ENCODE measurements around the gene SP5. TPM values are rescaled to one million over a fixed set of nuclear protein-coding genes. Genes with fewer than 3 reads are reported as not detected.

SP5 gene
- total and polyA plus RNA-seq, 2 of the 4 experiments (the other 2 are of a cell fraction) = not detected

DNA sequence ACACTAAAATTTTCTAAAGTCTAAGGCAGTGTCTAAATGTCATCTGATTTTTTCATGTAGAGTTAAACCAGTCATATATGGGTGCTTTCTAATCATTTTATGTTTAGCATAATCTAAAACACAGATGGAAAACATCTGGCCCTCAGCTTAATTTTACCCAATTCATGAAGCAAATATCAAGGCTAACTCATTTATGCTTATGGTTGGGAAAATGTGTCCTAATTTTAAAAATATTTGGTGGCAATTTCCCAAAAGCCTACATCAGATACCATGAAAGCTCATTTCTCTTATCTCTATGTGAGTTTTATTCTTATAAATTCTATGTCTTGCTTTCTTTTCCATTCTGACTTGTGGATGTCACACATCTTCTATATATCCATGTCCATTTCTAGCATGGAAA is 7.2 kb downstream of the SP5 start:
- no peak overlapping the region for H2AK9ac ChIP-seq (replicated peaks; ENCODE audit: low read depth, low read length, poor library complexity)
- no peak overlapping the region for H3K9ac ChIP-seq (ENCODE audit: low read depth, low read length)
- no peak overlapping the region for H3K56ac ChIP-seq (ENCODE audit: extremely low read depth, insufficient read depth, low read length)
- TF ChIP-seq, protein P1, sequence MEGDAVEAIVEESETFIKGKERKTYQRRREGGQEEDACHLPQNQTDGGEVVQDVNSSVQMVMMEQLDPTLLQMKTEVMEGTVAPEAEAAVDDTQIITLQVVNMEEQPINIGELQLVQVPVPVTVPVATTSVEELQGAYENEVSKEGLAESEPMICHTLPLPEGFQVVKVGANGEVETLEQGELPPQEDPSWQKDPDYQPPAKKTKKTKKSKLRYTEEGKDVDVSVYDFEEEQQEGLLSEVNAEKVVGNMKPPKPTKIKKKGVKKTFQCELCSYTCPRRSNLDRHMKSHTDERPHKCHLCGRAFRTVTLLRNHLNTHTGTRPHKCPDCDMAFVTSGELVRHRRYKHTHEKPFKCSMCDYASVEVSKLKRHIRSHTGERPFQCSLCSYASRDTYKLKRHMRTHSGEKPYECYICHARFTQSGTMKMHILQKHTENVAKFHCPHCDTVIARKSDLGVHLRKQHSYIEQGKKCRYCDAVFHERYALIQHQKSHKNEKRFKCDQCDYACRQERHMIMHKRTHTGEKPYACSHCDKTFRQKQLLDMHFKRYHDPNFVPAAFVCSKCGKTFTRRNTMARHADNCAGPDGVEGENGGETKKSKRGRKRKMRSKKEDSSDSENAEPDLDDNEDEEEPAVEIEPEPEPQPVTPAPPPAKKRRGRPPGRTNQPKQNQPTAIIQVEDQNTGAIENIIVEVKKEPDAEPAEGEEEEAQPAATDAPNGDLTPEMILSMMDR (conservative IDR thresholded peaks at IDR 0.05; ENCODE audit: low read depth, low read length) = no peak
- TF ChIP-seq MAZ (IDR thresholded peaks at IDR 0.05; ENCODE audit: borderline replicate concordance, low read depth, low read length) (no peak), RCOR1 (IDR thresholded peaks at IDR 0.05; ENCODE audit: insufficient replicate concordance, low read length) (no peak), POLR2A (IDR thresholded peaks at IDR 0.05; ENCODE audit: low read depth, low read length) (no peak), FOS (IDR thresholded peaks at IDR 0.05; ENCODE audit: low read depth, low read length) (no peak), RAD21 (IDR thresholded peaks at IDR 0.05; ENCODE audit: low read length) (no peak), NFE2L2 (IDR thresholded peaks at IDR 0.05; ENCODE audit: low read depth, low read length) (no peak), RFX5 (IDR thresholded peaks at IDR 0.05; ENCODE audit: low read depth, low read length) (no peak), MAFK (IDR thresholded peaks at IDR 0.05; ENCODE audit: low read depth, low read length) (no peak), BHLHE40 (IDR thresholded peaks at IDR 0.05; ENCODE audit: low read depth, low read length) (no peak), CEBPB (IDR thresholded peaks at IDR 0.05; ENCODE audit: low read depth, low read length) (no peak), SMC3 (IDR thresholded peaks at IDR 0.05; ENCODE audit: low read depth, low read length) (no peak), MXI1 (IDR thresholded peaks at IDR 0.05; ENCODE audit: borderline replicate concordance, low read depth, low read length) (no peak), CHD1 (IDR thresholded peaks at IDR 0.05; ENCODE audit: low read depth, low read length) (no peak)
- TF ChIP-seq, protein P2, sequence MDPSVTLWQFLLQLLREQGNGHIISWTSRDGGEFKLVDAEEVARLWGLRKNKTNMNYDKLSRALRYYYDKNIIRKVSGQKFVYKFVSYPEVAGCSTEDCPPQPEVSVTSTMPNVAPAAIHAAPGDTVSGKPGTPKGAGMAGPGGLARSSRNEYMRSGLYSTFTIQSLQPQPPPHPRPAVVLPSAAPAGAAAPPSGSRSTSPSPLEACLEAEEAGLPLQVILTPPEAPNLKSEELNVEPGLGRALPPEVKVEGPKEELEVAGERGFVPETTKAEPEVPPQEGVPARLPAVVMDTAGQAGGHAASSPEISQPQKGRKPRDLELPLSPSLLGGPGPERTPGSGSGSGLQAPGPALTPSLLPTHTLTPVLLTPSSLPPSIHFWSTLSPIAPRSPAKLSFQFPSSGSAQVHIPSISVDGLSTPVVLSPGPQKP (IDR thresholded peaks at IDR 0.05; ENCODE audit: borderline replicate concordance, low read depth, low read length) = no peak
- TF ChIP-seq, protein P3, sequence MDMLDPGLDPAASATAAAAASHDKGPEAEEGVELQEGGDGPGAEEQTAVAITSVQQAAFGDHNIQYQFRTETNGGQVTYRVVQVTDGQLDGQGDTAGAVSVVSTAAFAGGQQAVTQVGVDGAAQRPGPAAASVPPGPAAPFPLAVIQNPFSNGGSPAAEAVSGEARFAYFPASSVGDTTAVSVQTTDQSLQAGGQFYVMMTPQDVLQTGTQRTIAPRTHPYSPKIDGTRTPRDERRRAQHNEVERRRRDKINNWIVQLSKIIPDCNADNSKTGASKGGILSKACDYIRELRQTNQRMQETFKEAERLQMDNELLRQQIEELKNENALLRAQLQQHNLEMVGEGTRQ (IDR thresholded peaks at IDR 0.05; ENCODE audit: low read depth, low read length) = no peak
- peaks cover 12% of the 10 kb centered on the region for H3K27me3 ChIP-seq (ENCODE audit: control insufficient read depth, insufficient read depth, low read length)
- H2AFZ ChIP-seq (replicated peaks; ENCODE audit: low read length, poor library complexity) = no peak overlapping the region
- H3K18ac ChIP-seq (ENCODE audit: low read depth, low read length) = no peak overlapping the region
- H2BK5ac ChIP-seq (ENCODE audit: low read depth, low read length, poor library complexity, severe bottlenecking) = no peak overlapping the region
- H2AK5ac ChIP-seq (ENCODE audit: low read depth, low read length) = no peak overlapping the region
- no peak overlapping the region for H2BK15ac ChIP-seq (ENCODE audit: low read depth, low read length)
- H3K4ac ChIP-seq (ENCODE audit: low read depth, low read length) = no peak overlapping the region
- dilution Hi-C loops (cut with HindIII; ENCODE audit: low sequenced_read_pairs, unreplicated experiment) = no loop called here
- H3K27ac ChIP-seq (ENCODE audit: insufficient read depth, low read length) = no peak overlapping the region
- no peak overlapping the region for H4K91ac ChIP-seq (ENCODE audit: insufficient read depth, low read depth, low read length)
- no peak for ATAC-seq (ENCODE audit: low read depth)
- H4K8ac ChIP-seq (ENCODE audit: low read depth in 2 of 2, low read length in 2 of 2) = no peak overlapping the region
- in situ Hi-C loops (cut with MboI; ENCODE audit: low sequenced_read_pairs) = no loop called here
- no peak overlapping the region for H4K5ac ChIP-seq (ENCODE audit: low read depth, low read length)
- no TSS peak for BruUV-seq (replicated peaks)
- no peaks in the 10 kb centered on the region for H3K4me1 ChIP-seq (ENCODE audit: control insufficient read depth, insufficient read depth, low read length)
- ChIA-PET CTCF (no interaction called here), POLR2A (ENCODE audit: unreplicated experiment) (no interaction called here)
- no peak overlapping the region for H2BK120ac ChIP-seq (ENCODE audit: low read depth, low read length)
- H3K14ac ChIP-seq (replicated peaks; ENCODE audit: low read depth, low read length) = no peak overlapping the region
- intact Hi-C loops (cut with micrococcal nuclease) = no loop called here
- no peak overlapping the region for H3K23ac ChIP-seq (ENCODE audit: low read depth, low read length)
- no peak overlapping the region for H3K4me2 ChIP-seq (ENCODE audit: low read depth, low read length)
- H3K36me3 ChIP-seq (ENCODE audit: control insufficient read depth, insufficient read depth, low read length) = no peaks in the 10 kb centered on the region
- no peak overlapping the region for H2BK20ac ChIP-seq (ENCODE audit: low read depth, low read length)
- H3K79me1 ChIP-seq (ENCODE audit: low read depth in 1 of 2, low read length in 2 of 2) = no peaks in the 10 kb centered on the region
- H3K9me1 ChIP-seq (ENCODE audit: insufficient read depth, low read length) = no peaks in the 10 kb centered on the region
- H3K4me3 ChIP-seq (ENCODE audit: insufficient read depth, low read depth, low read length) = no peak overlapping the region
- DNase-seq = no peak
- no peaks in the 10 kb centered on the region; the same call in 1 of the 2 replicates for H3K9me3 ChIP-seq (ENCODE audit: control insufficient read depth, insufficient read depth, low read length)
- no peaks in the 10 kb centered on the region for H4K20me1 ChIP-seq (ENCODE audit: insufficient read depth, low read length)
